Measurements from ENCODE around the gene NKIRAS2. TPM values are rescaled to one million over a fixed set of nuclear protein-coding genes. Genes with fewer than 3 reads are reported as not detected.

The NKIRAS2 gene
- total and polyA plus RNA-seq, 2 experiments from 2014 or later = 31.3 to 52.9 TPM

DNA sequence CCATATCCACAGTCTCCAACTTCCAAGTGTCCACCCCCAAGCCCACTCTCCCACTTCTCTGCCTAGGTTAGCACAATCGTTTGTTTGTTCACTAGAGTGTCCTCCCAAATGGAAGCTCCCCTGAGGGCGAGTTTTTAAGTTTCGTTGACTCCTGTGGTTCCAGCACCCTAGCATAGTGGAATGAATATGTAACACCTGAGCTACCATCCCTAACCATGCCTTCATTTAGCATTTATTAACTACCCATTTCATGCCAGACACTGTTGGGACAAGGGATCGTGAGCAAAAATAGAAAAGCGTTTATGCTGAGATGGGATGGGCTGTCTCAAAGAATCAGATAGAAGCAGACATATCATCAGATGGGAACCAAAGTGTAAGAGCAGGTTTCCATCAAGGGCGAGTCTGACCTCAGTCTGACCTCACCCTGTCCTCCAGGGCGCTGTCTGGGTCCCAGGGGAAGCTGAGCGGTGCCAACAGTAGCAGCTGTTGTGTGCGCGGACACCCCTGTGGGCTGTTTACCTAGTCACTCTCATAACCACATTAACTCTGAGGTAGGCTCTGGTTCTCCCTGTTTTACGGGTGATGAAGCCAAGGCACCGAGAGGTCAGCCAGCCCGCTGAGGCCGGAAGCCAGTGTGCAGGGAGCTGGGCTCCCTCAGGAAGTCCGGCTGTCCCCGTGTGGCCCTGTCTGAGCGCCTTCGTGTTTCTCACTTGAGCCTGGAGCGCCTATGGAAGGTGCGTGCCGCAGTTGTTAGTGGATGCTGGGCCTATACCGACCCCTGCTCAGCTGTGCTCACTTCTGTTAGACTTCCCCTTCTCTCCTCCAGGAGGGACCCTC, 47.1 kb upstream of the NKIRAS2 start:
- peaks cover 29% of the 10 kb centered on the region for H3K36me3 ChIP-seq (ENCODE audit: insufficient read depth)

DNA sequence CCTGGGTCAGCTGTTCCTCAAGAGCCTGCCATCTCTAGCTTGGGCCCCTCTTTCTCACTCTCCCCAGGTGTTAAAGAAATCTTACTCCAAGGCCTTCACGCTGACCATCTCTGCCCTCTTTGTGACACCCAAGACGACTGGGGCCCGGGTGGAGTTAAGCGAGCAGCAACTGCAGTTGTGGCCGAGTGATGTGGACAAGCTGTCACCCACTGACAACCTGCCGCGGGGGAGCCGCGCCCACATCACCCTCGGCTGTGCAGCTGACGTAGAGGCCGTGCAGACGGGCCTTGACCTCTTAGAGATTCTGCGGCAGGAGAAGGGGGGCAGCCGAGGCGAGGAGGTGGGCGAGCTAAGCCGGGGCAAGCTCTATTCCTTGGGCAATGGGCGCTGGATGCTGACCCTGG, 46.5 kb upstream of the NKIRAS2 start:
- H3K36me3 ChIP-seq (ENCODE audit: insufficient read depth) = peaks cover 35% of the 10 kb centered on the region
- DNase-seq (ENCODE audit: low spot score) = no peak
- no peak overlapping the region for H3K4me3 ChIP-seq
- H3F3A ChIP-seq (replicated peaks; ENCODE audit: low read depth) = peaks cover 22% of the 10 kb centered on the region; the same call in 1 of the 2 replicates
- H3K4me2 ChIP-seq = no peak overlapping the region
- H2AFZ ChIP-seq = no peak overlapping the region
- no peak for ATAC-seq
- H3K9me3 Mint-ChIP-seq = no peaks in the 10 kb centered on the region
- no peaks in the 10 kb centered on the region for H3K4me1 ChIP-seq (ENCODE audit: insufficient read depth)
- no peak overlapping the region for H3K27ac ChIP-seq (ENCODE audit: low read depth)
- peaks cover 7% of the 10 kb centered on the region for H3K27me3 Mint-ChIP-seq (ENCODE audit: insufficient read depth, low read depth, poor library complexity)
- no peak overlapping the region for H3K27ac Mint-ChIP-seq
- H3K27me3 ChIP-seq (ENCODE audit: insufficient read depth) = no peaks in the 10 kb centered on the region
- H4K20me1 ChIP-seq (replicated peaks; ENCODE audit: insufficient read depth) = peaks cover 7% of the 10 kb centered on the region
- H3K4me3 Mint-ChIP-seq = no peak overlapping the region
- no peaks in the 10 kb centered on the region for H3K9me2 ChIP-seq (ENCODE audit: insufficient read depth)
- no peaks in the 10 kb centered on the region for H3K79me2 ChIP-seq (replicated peaks; ENCODE audit: insufficient read depth)
- no peaks in the 10 kb centered on the region for H3K4me1 Mint-ChIP-seq
- H3K36me3 Mint-ChIP-seq (ENCODE audit: low read depth) = peaks cover 80% of the 10 kb centered on the region
- TF ChIP-seq POLR2AphosphoS5 (IDR thresholded peaks at IDR 0.05; ENCODE audit: low read depth) (no peak), ZNF331 (CRISPR knock-in tag; IDR thresholded peaks at IDR 0.05; ENCODE audit: low read depth) (no peak)
- TF ChIP-seq, protein P1, sequence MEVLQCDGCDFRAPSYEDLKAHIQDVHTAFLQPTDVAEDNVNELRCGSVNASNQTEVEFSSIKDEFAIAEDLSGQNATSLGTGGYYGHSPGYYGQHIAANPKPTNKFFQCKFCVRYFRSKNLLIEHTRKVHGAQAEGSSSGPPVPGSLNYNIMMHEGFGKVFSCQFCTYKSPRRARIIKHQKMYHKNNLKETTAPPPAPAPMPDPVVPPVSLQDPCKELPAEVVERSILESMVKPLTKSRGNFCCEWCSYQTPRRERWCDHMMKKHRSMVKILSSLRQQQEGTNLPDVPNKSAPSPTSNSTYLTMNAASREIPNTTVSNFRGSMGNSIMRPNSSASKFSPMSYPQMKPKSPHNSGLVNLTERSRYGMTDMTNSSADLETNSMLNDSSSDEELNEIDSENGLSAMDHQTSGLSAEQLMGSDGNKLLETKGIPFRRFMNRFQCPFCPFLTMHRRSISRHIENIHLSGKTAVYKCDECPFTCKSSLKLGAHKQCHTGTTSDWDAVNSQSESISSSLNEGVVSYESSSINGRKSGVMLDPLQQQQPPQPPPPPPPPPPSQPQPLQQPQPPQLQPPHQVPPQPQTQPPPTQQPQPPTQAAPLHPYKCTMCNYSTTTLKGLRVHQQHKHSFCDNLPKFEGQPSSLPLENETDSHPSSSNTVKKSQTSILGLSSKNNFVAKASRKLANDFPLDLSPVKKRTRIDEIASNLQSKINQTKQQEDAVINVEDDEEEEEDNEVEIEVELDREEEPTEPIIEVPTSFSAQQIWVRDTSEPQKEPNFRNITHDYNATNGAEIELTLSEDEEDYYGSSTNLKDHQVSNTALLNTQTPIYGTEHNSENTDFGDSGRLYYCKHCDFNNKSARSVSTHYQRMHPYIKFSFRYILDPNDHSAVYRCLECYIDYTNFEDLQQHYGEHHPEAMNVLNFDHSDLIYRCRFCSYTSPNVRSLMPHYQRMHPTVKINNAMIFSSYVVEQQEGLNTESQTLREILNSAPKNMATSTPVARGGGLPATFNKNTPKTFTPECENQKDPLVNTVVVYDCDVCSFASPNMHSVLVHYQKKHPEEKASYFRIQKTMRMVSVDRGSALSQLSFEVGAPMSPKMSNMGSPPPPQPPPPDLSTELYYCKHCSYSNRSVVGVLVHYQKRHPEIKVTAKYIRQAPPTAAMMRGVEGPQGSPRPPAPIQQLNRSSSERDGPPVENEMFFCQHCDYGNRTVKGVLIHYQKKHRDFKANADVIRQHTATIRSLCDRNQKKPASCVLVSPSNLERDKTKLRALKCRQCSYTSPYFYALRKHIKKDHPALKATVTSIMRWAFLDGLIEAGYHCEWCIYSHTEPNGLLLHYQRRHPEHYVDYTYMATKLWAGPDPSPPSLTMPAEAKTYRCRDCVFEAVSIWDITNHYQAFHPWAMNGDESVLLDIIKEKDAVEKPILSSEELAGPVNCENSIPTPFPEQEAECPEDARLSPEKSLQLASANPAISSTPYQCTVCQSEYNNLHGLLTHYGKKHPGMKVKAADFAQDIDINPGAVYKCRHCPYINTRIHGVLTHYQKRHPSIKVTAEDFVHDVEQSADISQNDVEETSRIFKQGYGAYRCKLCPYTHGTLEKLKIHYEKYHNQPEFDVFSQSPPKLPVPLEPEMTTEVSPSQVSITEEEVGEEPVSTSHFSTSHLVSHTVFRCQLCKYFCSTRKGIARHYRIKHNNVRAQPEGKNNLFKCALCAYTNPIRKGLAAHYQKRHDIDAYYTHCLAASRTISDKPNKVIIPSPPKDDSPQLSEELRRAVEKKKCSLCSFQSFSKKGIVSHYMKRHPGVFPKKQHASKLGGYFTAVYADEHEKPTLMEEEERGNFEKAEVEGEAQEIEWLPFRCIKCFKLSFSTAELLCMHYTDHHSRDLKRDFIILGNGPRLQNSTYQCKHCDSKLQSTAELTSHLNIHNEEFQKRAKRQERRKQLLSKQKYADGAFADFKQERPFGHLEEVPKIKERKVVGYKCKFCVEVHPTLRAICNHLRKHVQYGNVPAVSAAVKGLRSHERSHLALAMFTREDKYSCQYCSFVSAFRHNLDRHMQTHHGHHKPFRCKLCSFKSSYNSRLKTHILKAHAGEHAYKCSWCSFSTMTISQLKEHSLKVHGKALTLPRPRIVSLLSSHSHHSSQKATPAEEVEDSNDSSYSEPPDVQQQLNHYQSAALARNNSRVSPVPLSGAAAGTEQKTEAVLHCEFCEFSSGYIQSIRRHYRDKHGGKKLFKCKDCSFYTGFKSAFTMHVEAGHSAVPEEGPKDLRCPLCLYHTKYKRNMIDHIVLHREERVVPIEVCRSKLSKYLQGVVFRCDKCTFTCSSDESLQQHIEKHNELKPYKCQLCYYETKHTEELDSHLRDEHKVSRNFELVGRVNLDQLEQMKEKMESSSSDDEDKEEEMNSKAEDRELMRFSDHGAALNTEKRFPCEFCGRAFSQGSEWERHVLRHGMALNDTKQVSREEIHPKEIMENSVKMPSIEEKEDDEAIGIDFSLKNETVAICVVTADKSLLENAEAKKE (CRISPR knock-in tag; IDR thresholded peaks at IDR 0.05) = no peak

More for the DNA sequence above, 47.1 kb upstream of the NKIRAS2 start:
- Histone ChIP-seq H3K4me2 (no peak overlapping the region), H3K27ac (ENCODE audit: low read depth) (no peak overlapping the region), H3K4me1 (ENCODE audit: insufficient read depth) (peaks cover 3% of the 10 kb centered on the region; the same call in 1 of the 2 replicates), H3F3A (replicated peaks; ENCODE audit: low read depth) (peaks cover 20% of the 10 kb centered on the region), H3K27me3 (ENCODE audit: insufficient read depth) (no peaks in the 10 kb centered on the region), H4K20me1 (replicated peaks; ENCODE audit: insufficient read depth) (peaks cover 7% of the 10 kb centered on the region), H3K4me3 (no peak overlapping the region), H2AFZ (no peak overlapping the region), H3K79me2 (replicated peaks; ENCODE audit: insufficient read depth) (no peaks in the 10 kb centered on the region), H3K9me2 (ENCODE audit: insufficient read depth) (no peaks in the 10 kb centered on the region)
- Mint-ChIP-seq H3K4me1 (peaks cover 5% of the 10 kb centered on the region), H3K27me3 (ENCODE audit: insufficient read depth, low read depth, poor library complexity) (peaks cover 6% of the 10 kb centered on the region), H3K27ac (no peak overlapping the region), H3K9me3 (no peaks in the 10 kb centered on the region), H3K4me3 (no peak overlapping the region; the same call in 2 of the 3 replicates), H3K36me3 (ENCODE audit: low read depth) (peaks cover 79% of the 10 kb centered on the region)
- no peak for DNase-seq (ENCODE audit: low spot score)
- TF ChIP-seq ZNF114 (CRISPR knock-in tag; IDR thresholded peaks at IDR 0.05) (no peak), EZH2phosphoT487 (IDR thresholded peaks at IDR 0.05; ENCODE audit: unreplicated experiment) (no peak), STAT1 (IDR thresholded peaks at IDR 0.05; ENCODE audit: unreplicated experiment) (no peak), ZNF331 (CRISPR knock-in tag; IDR thresholded peaks at IDR 0.05; ENCODE audit: low read depth) (no peak), NANOG (IDR thresholded peaks at IDR 0.05; ENCODE audit: borderline replicate concordance) (no peak)
- TF ChIP-seq, protein P2, sequence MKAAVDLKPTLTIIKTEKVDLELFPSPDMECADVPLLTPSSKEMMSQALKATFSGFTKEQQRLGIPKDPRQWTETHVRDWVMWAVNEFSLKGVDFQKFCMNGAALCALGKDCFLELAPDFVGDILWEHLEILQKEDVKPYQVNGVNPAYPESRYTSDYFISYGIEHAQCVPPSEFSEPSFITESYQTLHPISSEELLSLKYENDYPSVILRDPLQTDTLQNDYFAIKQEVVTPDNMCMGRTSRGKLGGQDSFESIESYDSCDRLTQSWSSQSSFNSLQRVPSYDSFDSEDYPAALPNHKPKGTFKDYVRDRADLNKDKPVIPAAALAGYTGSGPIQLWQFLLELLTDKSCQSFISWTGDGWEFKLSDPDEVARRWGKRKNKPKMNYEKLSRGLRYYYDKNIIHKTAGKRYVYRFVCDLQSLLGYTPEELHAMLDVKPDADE (IDR thresholded peaks at IDR 0.05) = no peak
- TF ChIP-seq, protein P3, sequence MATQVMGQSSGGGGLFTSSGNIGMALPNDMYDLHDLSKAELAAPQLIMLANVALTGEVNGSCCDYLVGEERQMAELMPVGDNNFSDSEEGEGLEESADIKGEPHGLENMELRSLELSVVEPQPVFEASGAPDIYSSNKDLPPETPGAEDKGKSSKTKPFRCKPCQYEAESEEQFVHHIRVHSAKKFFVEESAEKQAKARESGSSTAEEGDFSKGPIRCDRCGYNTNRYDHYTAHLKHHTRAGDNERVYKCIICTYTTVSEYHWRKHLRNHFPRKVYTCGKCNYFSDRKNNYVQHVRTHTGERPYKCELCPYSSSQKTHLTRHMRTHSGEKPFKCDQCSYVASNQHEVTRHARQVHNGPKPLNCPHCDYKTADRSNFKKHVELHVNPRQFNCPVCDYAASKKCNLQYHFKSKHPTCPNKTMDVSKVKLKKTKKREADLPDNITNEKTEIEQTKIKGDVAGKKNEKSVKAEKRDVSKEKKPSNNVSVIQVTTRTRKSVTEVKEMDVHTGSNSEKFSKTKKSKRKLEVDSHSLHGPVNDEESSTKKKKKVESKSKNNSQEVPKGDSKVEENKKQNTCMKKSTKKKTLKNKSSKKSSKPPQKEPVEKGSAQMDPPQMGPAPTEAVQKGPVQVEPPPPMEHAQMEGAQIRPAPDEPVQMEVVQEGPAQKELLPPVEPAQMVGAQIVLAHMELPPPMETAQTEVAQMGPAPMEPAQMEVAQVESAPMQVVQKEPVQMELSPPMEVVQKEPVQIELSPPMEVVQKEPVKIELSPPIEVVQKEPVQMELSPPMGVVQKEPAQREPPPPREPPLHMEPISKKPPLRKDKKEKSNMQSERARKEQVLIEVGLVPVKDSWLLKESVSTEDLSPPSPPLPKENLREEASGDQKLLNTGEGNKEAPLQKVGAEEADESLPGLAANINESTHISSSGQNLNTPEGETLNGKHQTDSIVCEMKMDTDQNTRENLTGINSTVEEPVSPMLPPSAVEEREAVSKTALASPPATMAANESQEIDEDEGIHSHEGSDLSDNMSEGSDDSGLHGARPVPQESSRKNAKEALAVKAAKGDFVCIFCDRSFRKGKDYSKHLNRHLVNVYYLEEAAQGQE (IDR thresholded peaks at IDR 0.05; ENCODE audit: unreplicated experiment) = no peak
- no peak for ATAC-seq

All from GM23338 (cell line).